ENCODE measurements around the gene ELP5.

- no peak for TF ChIP-seq HDAC2 (IDR thresholded peaks at IDR 0.05)
- TF ChIP-seq POLR2A (IDR thresholded peaks at IDR 0.05; ENCODE audit: low read depth, low read length) = no peak
- TF ChIP-seq SMC3 (IDR thresholded peaks at IDR 0.05; ENCODE audit: borderline replicate concordance, low read length) = no peak
Measured at GRCh38 chr17:7262192-7262934, 10.3 kb downstream of the ELP5 start, which contains the start of gene CLDN7.
